SK-N-SH treated with all-trans-retinoic acid at 6 μM for 48 hours (cell line): ENCODE measurements around the gene ADCY5.

Experiments used
- ATAC-seq: fragments of 200-7000 bp; cut with Tn5 transposase; 3 replicates; pipeline ENCODE4 v1.9.1; 2020; ENCODE audit warnings: mild to moderate bottlenecking, moderate library complexity
- ARNTL ChIP-seq: fragments of 450-650 bp; formaldehyde crosslinking; IDR thresholded peaks from 2 replicates; pipeline ENCODE4 v1.5.0; 2020; ENCODE audit warnings: low read depth, mild to moderate bottlenecking, moderate library complexity, borderline replicate concordance
- BACH2 ChIP-seq: fragments of 250-450 bp; sonication (Bioruptor Pico); IDR thresholded peaks from 2 replicates; pipeline ENCODE4 v1.9.0; 2021; ENCODE audit warnings: mild to moderate bottlenecking, borderline replicate concordance
- CSDC2 ChIP-seq: fragments of 250-450 bp; sonication (Bioruptor Pico); IDR thresholded peaks from 2 replicates; pipeline ENCODE4 v1.5.0; 2020; ENCODE audit warnings: mild to moderate bottlenecking, moderate library complexity
- CSRNP3 ChIP-seq: fragments of 250-450 bp; sonication (Bioruptor Pico); IDR thresholded peaks from 2 replicates; pipeline ENCODE4 v1.5.1; 2021; ENCODE audit warnings: mild to moderate bottlenecking, moderate library complexity
- ESRRG ChIP-seq: fragments of 250-450 bp; sonication (Bioruptor Pico); IDR thresholded peaks from 2 replicates; pipeline ENCODE4 v1.6.1; 2021; ENCODE audit warnings: mild to moderate bottlenecking
- GLIS3 ChIP-seq: fragments of 250-450 bp; sonication (Bioruptor Pico); IDR thresholded peaks from 2 replicates; pipeline ENCODE4 v1.5.0; 2020; ENCODE audit warnings: mild to moderate bottlenecking, moderate library complexity
- ISL1 ChIP-seq: fragments of 250-450 bp; sonication (Bioruptor Pico); IDR thresholded peaks from 2 replicates; pipeline ENCODE4 v2.1.2; 2022; ENCODE audit warnings: mild to moderate bottlenecking, moderate library complexity
- OSR1 ChIP-seq: fragments of 250-450 bp; sonication (Bioruptor Pico); IDR thresholded peaks from 2 replicates; pipeline ENCODE4 v1.8.0; 2022; ENCODE audit warnings: moderate library complexity, mild to moderate bottlenecking, inconsistent platforms
- PPARA ChIP-seq: fragments of 250-450 bp; sonication (Bioruptor Pico); IDR thresholded peaks from 2 replicates; pipeline ENCODE4 v1.5.0; 2020; ENCODE audit warnings: mild to moderate bottlenecking, borderline replicate concordance
- RARB ChIP-seq: fragments of 250-450 bp; sonication (Bioruptor Pico); IDR thresholded peaks from 2 replicates; pipeline ENCODE4 v1.8.0; 2021; ENCODE audit warnings: mild to moderate bottlenecking, moderate library complexity
- SNAI2 ChIP-seq: fragments of 250-450 bp; sonication (Bioruptor Pico); IDR thresholded peaks from 2 replicates; pipeline ENCODE4 v1.5.0; 2020; ENCODE audit warnings: mild to moderate bottlenecking, moderate library complexity
- TCF4 ChIP-seq: fragments of 250-450 bp; sonication (Bioruptor Pico); IDR thresholded peaks from 2 replicates; pipeline ENCODE4 v1.8.0; 2021; ENCODE audit warnings: mild to moderate bottlenecking, moderate library complexity, borderline replicate concordance
- TSHZ2 ChIP-seq: fragments of 250-450 bp; sonication (Bioruptor Pico); IDR thresholded peaks from 2 replicates; pipeline ENCODE4 v1.5.0; 2020; ENCODE audit warnings: mild to moderate bottlenecking, moderate library complexity
- ZC3H10 ChIP-seq: fragments of 250-450 bp; sonication (Bioruptor Pico); IDR thresholded peaks from 2 replicates; pipeline ENCODE4 v1.5.1; 2021; ENCODE audit warnings: mild to moderate bottlenecking, moderate library complexity
- ZFP3 ChIP-seq: fragments of 250-450 bp; sonication (Bioruptor Pico); IDR thresholded peaks from 2 replicates; pipeline ENCODE4 v1.5.0; 2020; ENCODE audit warnings: mild to moderate bottlenecking, moderate library complexity
- ZFP30 ChIP-seq: fragments of 450-650 bp; formaldehyde crosslinking; IDR thresholded peaks from 2 replicates; pipeline ENCODE4 v1.5.0; 2022; ENCODE audit warnings: mild to moderate bottlenecking, moderate library complexity
- ZNF70 ChIP-seq: fragments of 450-650 bp; formaldehyde crosslinking; IDR thresholded peaks from 2 replicates; pipeline ENCODE4 v1.5.0; 2020; ENCODE audit warnings: mild to moderate bottlenecking, moderate library complexity
- ZNF8 ChIP-seq: fragments of 450-650 bp; formaldehyde crosslinking; IDR thresholded peaks from 2 replicates; pipeline ENCODE4 v1.5.0; 2020; ENCODE audit warnings: mild to moderate bottlenecking, moderate library complexity
- TF ChIP-seq, protein P1 (sequence below): fragments of 250-450 bp; sonication (Bioruptor Pico); IDR thresholded peaks from 2 replicates; pipeline ENCODE4 v1.8.0; 2020; ENCODE audit warnings: mild to moderate bottlenecking, moderate library complexity, borderline replicate concordance
- TF ChIP-seq, protein P2 (sequence below): fragments of 250-450 bp; sonication (Bioruptor Pico); IDR thresholded peaks from 2 replicates; pipeline ENCODE4 v1.5.1; 2020; ENCODE audit warnings: low read depth, mild to moderate bottlenecking, moderate library complexity
- TF ChIP-seq, protein P3 (sequence below): fragments of 250-450 bp; sonication (Bioruptor Pico); IDR thresholded peaks from 2 replicates; pipeline ENCODE4 v1.8.0; 2021; ENCODE audit warnings: low read depth, mild to moderate bottlenecking, moderate library complexity, borderline replicate concordance

Gene ADCY5

DNA sequence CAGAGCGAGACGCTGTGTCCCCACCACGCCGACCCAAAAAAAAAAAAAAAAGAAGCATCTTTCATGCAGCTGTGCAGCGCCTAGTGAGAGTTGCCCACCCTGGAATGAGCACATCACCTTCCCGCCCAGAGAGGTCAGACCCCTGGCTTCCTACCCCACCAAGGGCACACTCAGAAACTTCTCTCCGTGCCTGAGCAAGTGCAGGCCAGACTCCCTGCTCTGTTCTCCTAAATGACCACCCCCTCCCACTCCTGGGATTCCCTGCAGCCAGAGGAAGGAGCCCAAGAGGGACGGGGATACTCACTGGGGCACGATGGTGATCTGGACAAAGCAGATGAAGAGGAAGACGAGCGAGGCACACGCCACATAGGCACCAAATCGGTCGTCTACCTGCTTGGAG, 131.2 kb downstream of the ADCY5 start:
- no peak for ATAC-seq
- TF ChIP-seq OSR1 (CRISPR knock-in tag) (no peak), ZNF70 (CRISPR knock-in tag) (no peak), RARB (no peak), ARNTL (CRISPR knock-in tag) (no peak), PPARA (CRISPR knock-in tag) (no peak), TCF4 (CRISPR knock-in tag) (no peak), TSHZ2 (CRISPR knock-in tag) (no peak), ZFP3 (CRISPR knock-in tag) (no peak), CSDC2 (no peak), ZC3H10 (CRISPR knock-in tag) (no peak), CSRNP3 (no peak), BACH2 (CRISPR knock-in tag) (no peak), ISL1 (CRISPR knock-in tag) (no peak), ESRRG (no peak), ZFP30 (CRISPR knock-in tag) (no peak)
- TF ChIP-seq, protein P1, sequence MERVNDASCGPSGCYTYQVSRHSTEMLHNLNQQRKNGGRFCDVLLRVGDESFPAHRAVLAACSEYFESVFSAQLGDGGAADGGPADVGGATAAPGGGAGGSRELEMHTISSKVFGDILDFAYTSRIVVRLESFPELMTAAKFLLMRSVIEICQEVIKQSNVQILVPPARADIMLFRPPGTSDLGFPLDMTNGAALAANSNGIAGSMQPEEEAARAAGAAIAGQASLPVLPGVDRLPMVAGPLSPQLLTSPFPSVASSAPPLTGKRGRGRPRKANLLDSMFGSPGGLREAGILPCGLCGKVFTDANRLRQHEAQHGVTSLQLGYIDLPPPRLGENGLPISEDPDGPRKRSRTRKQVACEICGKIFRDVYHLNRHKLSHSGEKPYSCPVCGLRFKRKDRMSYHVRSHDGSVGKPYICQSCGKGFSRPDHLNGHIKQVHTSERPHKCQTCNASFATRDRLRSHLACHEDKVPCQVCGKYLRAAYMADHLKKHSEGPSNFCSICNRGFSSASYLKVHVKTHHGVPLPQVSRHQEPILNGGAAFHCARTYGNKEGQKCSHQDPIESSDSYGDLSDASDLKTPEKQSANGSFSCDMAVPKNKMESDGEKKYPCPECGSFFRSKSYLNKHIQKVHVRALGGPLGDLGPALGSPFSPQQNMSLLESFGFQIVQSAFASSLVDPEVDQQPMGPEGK, result no peak
- TF ChIP-seq, protein P2, sequence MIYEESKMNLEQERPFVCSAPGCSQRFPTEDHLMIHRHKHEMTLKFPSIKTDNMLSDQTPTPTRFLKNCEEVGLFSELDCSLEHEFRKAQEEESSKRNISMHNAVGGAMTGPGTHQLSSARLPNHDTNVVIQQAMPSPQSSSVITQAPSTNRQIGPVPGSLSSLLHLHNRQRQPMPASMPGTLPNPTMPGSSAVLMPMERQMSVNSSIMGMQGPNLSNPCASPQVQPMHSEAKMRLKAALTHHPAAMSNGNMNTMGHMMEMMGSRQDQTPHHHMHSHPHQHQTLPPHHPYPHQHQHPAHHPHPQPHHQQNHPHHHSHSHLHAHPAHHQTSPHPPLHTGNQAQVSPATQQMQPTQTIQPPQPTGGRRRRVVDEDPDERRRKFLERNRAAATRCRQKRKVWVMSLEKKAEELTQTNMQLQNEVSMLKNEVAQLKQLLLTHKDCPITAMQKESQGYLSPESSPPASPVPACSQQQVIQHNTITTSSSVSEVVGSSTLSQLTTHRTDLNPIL, result no peak
- TF ChIP-seq, protein P3, sequence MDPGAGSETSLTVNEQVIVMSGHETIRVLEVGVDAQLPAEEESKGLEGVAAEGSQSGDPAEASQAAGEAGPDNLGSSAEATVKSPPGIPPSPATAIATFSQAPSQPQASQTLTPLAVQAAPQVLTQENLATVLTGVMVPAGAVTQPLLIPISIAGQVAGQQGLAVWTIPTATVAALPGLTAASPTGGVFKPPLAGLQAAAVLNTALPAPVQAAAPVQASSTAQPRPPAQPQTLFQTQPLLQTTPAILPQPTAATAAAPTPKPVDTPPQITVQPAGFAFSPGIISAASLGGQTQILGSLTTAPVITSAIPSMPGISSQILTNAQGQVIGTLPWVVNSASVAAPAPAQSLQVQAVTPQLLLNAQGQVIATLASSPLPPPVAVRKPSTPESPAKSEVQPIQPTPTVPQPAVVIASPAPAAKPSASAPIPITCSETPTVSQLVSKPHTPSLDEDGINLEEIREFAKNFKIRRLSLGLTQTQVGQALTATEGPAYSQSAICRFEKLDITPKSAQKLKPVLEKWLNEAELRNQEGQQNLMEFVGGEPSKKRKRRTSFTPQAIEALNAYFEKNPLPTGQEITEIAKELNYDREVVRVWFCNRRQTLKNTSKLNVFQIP (CRISPR knock-in tag), result no peak

GRCh38 chr3:123315271-123315595, 133.7 kb downstream of the ADCY5 start:
- TF ChIP-seq ISL1 (CRISPR knock-in tag), result no peak
- no peak for TF ChIP-seq OSR1 (CRISPR knock-in tag)
- no peak for TF ChIP-seq ZNF8
- TF ChIP-seq, protein P1, result no peak
- no peak for TF ChIP-seq CSDC2
- no peak for TF ChIP-seq TSHZ2 (CRISPR knock-in tag)
- TF ChIP-seq, protein P2, result no peak
- TF ChIP-seq BACH2 (CRISPR knock-in tag), result no peak
- no peak for TF ChIP-seq SNAI2 (CRISPR knock-in tag)
- no peak for TF ChIP-seq ZNF70 (CRISPR knock-in tag)
- TF ChIP-seq ESRRG, result no peak
- TF ChIP-seq GLIS3 (CRISPR knock-in tag), result no peak
- no peak for TF ChIP-seq ZFP3 (CRISPR knock-in tag)
- no peak for TF ChIP-seq ZFP30 (CRISPR knock-in tag)
- no peak for TF ChIP-seq PPARA (CRISPR knock-in tag)
- TF ChIP-seq, protein P3 (CRISPR knock-in tag), result no peak
- no peak for TF ChIP-seq TCF4 (CRISPR knock-in tag)
- no peak for ATAC-seq
